GM21529 (cell line): ENCODE measurements around the gene AOX1.
"Not testable (repeated sequence)": the region's sequence is repeated elsewhere in the genome, so short reads cannot be mapped to it uniquely, and the experiment has no call there.

Experiments
- ATAC-seq: cut with Tn5 transposase; IDR thresholded peaks from one replicate; pipeline ENCODE4 v1.9.1; 2021; ENCODE audit not compliant: unreplicated experiment

The AOX1 gene

DNA sequence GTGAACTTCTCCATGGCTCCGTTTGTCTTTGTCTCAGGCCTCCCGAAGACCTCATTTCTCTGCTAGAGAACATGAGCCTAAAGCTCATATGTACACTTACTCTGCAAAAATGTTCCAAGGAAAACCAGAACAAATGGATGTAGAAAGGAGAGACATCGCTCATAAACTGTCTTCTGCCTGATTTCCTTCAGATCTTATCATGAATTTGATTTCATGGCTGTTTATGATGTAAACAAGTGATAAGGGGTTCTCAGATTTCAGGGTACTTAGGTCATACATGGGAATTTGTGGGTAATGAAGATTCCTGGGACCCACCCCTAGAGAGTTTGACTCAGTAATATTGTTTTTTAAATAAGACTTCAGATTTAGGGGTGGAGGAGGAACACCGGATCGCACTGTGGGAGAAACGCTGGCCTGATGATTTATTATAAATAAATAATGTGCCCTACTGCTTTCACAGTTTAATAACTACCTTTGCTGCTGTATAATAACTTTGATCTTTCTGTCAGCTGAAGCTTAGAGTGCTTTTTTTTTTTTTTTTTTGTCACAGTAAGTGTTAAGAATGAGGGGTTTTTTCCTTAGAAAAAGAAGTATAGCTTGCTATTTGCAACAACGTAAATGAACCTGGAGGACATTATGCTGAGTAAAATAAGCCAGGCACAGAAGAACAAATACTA, 14.9 kb downstream of the AOX1 start:
- no peak for ATAC-seq

DNA sequence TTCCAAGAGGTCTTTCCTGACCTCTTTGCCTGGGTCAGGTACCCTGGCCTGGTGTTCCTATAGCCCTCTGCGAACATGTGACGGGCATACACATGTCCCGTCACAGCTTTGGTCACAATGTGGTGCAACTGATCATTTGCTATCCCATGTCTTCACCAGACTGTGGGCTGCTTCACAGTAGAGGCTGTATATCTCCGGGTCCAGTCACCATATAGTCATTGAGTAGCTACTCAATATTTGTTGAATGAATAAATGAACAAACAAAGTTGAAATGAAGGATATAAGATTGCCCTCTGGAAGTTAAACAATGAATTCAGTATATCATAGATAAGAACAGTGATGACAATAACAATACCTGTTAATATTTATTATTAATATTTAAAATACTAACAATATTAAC, 16.8 kb downstream of the AOX1 start:
- no peak for ATAC-seq

DNA sequence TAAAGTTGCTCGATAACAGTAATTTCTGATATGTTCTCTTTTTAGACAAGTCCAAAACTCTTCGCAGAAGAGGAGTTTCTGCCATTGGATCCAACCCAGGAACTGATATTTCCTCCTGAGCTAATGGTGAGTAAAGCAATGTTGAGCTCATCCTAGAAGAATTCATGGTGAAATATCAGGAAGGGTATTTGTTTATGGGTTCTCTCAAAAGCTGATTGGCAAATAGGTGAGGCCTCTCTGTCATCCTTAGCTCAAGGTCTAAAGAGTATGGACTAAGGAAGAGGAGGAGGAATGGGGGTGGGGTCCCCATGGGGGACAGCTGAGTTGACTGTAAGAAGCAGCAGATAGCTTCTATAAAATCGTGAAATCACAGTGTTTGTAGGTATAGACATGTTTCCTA, 18.2 kb downstream of the AOX1 start:
- ATAC-seq: no peak

DNA sequence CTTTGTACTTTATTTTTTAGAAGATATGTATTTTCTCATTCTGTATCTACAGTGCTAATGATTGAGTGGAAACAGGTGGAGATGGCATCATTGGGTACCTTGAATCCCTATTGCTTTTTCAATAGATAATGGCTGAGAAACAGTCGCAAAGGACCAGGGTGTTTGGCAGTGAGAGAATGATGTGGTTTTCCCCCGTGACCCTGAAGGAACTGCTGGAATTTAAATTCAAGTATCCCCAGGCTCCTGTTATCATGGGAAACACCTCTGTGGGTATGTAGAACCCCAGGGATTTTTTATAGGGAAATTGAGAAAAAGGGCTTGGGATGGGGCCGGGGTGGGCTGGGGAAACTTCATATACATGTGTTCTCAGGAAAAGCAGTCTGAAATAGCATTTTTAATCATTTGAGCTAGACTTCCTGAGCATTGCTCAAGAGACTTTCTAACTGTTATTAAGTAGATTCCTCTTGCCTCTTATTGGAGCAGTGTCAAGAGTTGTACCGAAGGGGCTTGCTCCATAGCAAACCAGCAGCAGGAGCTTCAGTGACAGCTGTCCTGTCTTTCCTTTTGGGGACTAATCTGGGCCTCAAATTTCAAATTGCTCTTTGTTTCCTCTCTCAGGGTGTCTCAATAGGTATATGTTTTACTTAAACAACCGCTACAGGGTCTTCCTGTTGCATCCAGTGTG, 18.9 kb downstream of the AOX1 start:
- no peak for ATAC-seq

DNA sequence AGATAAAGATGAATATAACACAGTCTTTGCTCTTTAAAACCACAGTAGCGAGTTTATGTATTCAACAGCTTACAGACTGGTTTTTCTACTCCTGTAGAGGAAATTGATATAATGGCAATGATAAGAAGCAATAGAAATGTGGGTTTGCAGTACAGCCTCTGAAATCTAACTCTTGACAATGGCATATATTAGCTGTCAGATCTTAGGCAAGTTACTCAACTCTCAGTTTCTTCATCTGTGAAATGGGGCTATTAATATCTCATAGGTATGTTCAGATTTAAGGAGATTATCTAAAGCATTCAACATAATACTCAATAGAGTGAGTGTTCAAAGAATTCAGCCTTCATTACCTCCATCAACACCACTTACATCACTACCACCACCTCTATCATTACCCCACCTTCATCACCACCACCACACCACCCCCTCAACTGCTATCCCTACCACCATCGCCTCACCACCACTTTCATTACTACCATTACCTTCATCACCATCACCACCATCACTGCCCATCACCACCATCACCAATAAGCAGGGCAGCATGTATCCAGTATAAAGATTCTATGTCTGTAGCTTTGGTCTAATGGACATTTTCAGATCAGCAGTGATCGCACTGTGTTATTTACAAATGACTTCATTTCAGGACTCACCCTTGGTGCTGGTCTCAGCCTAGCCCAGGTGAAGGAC, 22.7 kb downstream of the AOX1 start:
- ATAC-seq: no peak

DNA sequence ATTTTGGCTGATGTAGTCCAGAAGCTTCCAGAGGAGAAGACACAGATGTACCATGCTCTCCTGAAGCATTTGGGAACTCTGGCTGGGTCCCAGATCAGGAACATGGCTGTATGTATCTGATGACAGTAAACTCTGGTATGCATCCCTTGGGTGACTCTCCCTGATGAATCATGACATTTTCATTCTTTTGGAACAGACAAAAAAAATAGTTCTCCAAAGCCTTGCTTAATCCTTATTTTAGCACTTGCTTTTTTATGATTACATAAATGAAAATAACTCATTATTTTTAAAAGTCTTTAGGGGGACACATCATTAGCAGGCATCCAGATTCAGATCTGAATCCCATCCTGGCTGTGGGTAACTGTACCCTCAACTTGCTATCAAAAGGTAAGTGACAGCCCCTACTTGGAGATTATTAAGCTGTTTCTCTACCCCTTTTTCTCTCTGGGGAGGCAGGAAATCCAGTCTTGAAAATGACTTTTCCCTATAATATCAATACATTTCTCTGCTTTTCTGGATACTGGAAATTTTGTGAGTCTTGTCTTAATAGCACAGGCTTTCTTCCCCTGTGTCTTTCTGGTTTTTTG, 23.3 kb downstream of the AOX1 start:
- ATAC-seq: no peak

DNA sequence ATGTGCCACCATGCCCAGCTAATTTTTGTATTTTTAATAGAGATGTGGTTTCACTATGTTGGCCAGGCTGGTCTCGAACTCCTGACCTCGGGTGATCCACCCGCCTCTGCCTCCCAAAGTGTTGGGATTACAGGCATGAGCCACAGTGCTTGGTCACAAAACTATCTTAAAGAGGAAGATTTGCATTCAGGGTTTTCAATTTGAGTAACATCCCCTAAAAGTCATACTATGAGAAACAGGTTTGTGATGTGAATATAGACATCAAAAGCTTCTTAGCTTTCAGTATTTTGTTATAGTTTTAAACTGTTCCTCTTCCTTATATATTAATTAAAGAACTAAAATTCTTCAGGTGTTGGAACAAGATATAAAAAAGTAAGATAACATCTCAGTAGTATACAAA, 24.4 kb downstream of the AOX1 start:
- ATAC-seq: not testable (repeated sequence)

DNA sequence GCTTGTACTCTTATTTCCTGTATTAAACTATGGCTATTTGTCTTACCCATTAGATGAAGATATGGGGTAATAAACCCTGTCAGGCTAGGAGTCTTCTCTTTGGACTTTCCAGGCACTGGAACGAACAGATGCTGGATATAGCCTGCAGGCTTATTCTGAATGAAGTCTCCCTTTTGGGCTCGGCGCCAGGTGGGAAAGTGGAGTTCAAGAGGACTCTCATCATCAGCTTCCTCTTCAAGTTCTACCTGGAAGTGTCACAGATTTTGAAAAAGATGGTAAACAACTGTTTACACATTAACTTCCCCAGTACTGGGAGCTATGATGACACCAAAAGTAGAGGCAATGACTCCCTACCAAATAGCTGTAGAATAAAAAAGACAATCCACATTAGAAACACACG, 27.9 kb downstream of the AOX1 start:
- ATAC-seq: no peak

DNA sequence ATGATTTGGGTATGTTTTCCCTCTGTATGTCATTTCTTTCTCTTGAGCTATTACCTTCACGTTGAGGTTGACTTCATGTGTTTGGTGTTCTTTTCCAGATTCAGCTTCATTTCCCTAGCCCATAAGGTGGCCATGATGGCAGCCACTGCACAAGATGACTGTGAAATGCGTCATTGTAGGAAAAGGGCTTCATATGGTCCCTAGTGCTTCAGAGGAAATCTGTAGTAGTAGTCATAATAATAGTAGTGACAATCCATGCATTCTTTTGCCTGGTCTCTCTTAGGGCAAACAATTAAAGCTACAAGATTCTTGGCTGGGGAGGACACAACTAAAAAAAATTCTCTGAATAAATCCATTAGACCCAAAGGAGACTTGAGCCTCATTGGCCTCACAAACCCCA, 28.4 kb downstream of the AOX1 start:
- ATAC-seq: no peak

DNA sequence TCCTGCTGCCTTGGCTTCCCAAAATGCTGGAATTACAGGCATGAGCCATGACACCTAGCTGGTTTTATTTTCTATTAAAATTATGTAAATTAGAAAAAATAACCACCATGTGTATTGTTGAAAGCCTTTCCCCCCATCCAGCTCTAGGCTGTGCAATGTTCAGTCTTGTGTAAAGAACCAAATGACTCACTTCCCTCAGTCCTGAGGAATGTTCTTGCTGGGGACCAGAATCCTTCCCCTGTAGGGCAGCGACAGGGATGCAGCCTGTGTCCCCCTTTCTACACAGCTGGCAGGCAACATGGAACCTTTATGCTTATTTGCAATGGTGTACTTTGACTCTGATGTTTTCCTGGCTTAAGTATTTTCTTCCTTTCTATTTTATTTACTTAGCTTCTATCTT, 29.4 kb downstream of the AOX1 start:
- ATAC-seq: peak; percentile 50

DNA sequence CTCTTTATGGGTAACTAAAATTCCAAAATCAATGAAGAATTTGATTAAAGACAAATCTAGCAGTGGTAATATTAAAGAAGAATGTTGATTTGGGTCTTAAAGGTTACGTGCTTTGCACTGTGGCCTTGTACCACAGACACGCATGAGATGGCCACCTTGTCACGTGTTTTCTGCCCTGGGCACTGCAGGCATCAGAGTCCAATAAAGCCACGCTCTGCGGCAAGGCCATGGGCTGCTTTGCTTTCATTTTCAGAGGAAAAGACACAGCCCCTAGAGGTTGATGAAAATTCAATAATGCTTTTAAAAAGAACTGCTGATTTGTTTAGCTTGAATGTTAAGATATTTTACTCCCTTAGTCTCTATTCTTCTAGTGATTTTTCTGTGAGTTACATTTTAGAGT, 30.4 kb downstream of the AOX1 start:
- no peak for ATAC-seq

DNA sequence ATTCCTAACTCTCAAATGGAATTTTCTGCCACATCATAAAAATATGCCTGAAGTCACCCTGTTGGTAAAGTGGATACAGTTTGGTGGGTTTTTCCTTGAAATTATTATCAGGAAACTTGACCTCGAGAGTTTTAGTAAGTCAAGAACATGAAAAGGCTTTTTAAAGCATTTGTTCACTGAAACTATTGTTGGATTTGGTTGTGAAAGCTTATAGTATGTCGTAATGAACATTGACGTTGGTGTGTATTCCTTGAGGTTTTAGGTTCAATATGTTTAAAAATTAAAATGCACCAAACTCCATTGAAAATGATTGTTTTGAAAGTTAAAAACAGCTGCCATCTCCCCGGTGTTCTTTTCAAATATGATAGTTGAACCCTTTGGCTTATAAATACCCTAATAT, 30.8 kb downstream of the AOX1 start:
- no peak for ATAC-seq

DNA sequence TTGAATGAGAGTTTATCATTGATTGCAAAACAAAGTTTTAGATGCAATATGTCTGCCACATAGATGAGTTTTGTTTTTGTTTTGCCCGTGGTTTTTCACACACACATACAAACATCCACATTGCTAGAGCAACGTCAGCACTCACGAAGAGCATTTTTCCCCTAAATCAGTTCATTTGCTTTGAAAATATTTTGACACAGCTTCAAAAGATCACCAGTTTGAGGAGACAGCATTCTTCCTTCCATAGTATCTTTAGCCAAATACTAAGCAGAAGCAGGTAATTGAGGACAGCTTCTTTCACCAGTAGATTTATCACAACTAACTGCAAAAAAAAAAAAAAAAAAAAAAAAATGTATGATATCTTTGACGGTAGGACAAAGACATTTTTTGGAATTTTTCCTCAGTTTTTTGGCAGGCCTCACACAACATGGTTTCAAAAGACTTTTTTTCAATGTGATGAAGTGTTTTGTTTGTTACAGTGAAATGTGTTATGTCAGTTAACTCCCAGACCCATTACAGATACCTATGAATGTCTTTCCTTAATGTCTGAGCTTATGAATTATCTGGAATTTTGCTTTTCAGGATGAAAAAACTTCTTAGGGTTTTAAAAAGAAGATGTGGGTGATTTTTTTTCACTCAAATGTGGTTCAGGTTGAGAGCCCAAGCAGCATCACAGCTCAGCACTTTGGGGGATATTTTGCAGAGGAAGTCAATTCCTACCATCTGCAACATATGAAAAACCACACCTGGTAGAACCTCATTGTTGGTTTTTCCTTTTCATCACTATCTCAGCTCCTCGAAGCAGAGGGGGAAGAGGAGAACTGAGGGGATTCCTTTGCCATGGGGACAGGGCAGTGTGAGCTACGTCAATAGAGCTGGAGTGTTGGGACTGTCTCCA, 31.6 kb downstream of the AOX1 start:
- ATAC-seq: no peak

DNA sequence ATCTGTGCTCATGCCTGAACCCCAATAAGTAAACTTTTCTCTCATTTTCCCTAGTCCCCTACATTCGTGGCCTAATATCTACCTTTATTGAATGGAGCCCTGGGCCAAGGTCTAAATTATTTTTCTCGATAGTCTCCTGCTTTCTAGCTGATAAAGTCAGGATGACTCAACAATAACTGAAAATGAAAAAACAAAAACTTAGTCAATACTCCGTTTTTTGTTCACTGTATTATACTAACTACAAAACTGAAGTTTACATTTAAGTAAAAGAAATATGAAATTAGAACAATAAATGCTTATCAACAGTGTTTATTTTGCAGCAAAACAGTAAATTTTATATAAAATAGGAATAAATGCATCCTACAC, 32.2 kb downstream of the AOX1 start:
- no peak for ATAC-seq

DNA sequence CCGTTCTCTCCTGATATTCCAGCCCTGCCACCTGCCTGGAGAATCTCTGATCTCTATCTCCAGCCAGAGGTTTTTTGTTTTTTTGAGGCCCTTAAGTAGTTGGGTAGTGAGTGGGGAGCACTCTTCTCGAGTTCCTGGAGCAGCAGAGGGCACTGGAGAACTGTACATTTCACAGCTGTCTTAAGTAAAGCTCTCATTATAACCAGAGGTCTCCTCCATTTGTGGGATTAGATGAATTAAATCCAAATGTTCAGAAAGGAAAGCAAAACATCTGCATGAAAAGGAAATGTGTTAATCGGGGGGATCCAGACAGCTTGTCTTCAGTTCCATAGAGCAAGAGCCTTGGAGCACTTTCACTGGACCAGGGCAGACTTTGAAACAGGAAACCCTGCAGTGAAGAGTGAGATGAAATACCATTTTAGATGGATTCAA, 32.8 kb downstream of the AOX1 start:
- no peak for ATAC-seq

DNA sequence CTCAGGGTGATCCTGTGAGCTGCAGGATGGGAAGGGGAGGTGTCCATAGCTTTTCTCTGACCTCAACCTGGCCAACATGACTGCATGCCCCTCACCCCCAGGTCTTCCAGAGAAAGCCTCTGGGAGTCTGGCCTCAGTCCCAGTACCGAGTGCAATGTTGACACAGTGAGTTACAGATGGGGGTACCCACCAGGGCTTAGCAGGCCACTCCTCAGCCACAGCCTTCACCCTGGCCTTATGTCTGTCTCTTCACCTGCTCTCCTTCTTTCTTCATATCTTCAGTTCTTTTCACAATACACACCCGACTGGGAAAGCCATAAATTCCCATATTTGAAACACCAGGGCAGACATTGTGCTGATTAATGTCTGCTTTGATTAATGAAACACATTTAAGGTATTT, 33.5 kb downstream of the AOX1 start:
- ATAC-seq: no peak

DNA sequence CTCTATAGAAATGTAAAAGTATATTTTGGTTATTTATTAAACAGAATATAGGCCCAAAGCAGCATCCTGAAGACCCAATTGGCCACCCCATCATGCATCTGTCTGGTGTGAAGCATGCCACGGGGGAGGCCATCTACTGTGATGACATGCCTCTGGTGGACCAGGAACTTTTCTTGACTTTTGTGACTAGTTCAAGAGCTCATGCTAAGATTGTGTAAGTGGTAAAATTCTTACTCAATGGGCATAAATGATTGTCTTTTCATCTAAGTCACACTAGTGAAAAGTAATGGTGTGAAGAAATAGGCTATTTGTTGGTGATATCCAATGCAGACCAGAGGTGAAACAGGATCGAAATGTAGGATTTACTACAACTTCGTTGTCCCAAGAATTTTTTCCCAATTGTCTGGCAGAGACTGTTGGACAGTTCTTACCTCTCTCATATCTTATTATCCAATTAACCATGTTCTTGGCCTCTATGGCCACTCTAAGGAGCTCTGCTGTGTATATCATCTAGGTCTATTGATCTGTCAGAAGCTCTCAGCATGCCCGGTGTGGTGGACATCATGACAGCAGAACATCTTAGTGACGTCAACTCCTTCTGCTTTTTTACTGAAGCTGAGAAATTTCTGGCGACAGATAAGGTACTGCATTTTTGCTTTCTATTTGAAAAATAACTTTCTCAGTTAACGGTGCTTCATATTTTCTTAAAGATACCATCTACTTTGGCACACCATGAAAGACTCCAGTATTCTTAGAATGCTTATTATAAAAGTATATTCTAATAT, 35.0 kb downstream of the AOX1 start:
- no peak for ATAC-seq

DNA sequence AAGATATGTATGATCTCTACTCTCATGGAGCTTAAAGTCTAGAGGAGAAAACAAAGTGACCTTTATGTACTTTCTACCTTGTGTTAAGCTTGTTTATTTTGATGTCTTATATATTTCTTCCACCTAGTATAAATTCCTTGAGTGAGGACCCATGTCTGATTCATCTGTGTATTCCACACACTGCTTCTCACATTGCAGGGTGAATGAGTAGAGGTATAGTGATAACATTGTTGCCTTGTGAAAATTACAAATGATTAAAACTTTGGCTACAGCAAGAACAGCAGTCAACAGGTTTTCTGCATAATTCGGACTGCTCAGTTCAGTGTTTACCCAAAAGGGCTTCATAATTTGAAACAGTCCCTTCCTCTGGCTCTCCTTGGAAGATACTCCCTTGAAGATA, 36.3 kb downstream of the AOX1 start:
- ATAC-seq: no peak

DNA sequence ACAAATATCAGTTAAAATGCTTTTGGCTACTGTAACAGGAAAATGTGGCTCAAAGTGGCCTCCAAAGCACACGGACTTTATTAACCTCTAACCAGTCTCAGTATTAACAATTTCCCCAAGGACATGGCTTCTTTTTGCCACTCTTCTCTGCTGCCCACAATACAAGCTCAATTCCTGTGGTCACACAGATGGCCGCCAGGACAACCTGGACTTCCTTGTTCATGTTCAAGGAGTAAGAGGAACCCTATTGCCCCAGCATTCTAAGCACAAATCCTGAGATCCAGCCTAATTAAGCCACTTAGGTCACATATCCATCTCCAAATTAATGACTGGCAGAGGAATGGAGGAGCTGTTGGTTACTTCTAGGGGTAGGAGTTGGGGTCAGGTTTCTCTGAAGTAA, 38.2 kb downstream of the AOX1 start:
- ATAC-seq: no peak

DNA sequence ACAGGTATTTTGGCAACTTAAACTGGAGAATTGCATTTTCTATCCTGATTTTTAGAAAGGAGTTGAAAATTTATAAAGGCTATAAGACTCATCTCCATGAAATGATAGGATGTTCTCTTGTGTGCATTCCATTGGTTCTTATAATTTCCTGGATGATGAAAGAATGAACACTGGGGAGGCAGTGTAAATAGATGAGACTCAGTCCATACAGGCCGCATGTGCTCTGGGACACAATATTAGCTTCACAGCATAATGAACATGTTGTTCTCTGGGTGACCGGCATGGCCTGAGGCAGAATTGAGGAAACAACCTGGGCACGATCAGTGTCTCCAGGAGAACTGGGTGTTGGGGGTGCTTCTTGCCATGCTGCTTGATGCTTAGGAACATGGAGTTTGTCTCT, 38.8 kb downstream of the AOX1 start:
- ATAC-seq: no peak
